GM12878 (cell line): Measurements from ENCODE around the gene SCAMP5.

Source experiments
- BACH1 ChIP-seq: fragments of 450-650 bp; IDR thresholded peaks from 2 replicates; pipeline ENCODE4 v1.6.1; 2017; ENCODE audit warnings: mild to moderate bottlenecking, borderline replicate concordance
- CBFB ChIP-seq: IDR thresholded peaks from 2 replicates; pipeline ENCODE4 v1.6.1; 2016; ENCODE audit warnings: antibody characterized with exemption, low read depth
- CEBPB ChIP-seq, 2 experiments: fragments of 150-350 bp in 1 of 2; IDR thresholded peaks; 2 replicates each; pipeline ENCODE4 v1.6.1; 2012 to 2014; ENCODE audit warnings: low read depth in 2 of 2, low read length in 2 of 2, borderline replicate concordance in 1 of 2, inconsistent platforms in 1 of 2
- KDM1A ChIP-seq: fragments of 200-600 bp; sonication (generic); IDR thresholded peaks from 2 replicates; pipeline ENCODE4 v1.6.1; 2016; ENCODE audit warnings: borderline replicate concordance
- MYC ChIP-seq: IDR thresholded peaks from 2 replicates; pipeline ENCODE4 v1.6.1; 2011; ENCODE audit warnings: mild to moderate bottlenecking, low read length, moderate library complexity, inconsistent platforms; ENCODE audit not compliant: insufficient read depth, insufficient replicate concordance, insufficient read length, severe bottlenecking
- PAX5 ChIP-seq: IDR thresholded peaks from 2 replicates; pipeline ENCODE4 v1.6.1; 2011; ENCODE audit warnings: low read depth, low read length, borderline replicate concordance
- POLR2A ChIP-seq: IDR thresholded peaks from 2 replicates; pipeline ENCODE4 v1.6.1; 2011; ENCODE audit warnings: low read depth, mild to moderate bottlenecking, low read length
- POLR2AphosphoS5 ChIP-seq: IDR thresholded peaks from 2 replicates; pipeline ENCODE4 v1.6.1; 2011; ENCODE audit warnings: mild to moderate bottlenecking, low read length, inconsistent platforms
- SIN3A ChIP-seq: IDR thresholded peaks from 2 replicates; pipeline ENCODE4 v1.6.1; 2012; ENCODE audit warnings: low read depth, low read length, improper control_type of control experiment
- TF ChIP-seq, protein P1 (sequence below), 3 experiments: IDR thresholded peaks in 2 of 3; conservative IDR thresholded peaks in 1 of 3; 2 replicates each; pipeline ENCODE4 v1.5.1; 2011; ENCODE audit warnings: low read depth in 3 of 3, low read length in 3 of 3, mild to moderate bottlenecking in 3 of 3, control low read depth in 2 of 3, moderate library complexity in 2 of 3, inconsistent platforms in 1 of 3, mixed read lengths in 1 of 3; ENCODE audit not compliant: control insufficient read depth in 2 of 3, insufficient read depth in 1 of 3; ENCODE audit errors: extremely low read depth in 1 of 3

DNA sequence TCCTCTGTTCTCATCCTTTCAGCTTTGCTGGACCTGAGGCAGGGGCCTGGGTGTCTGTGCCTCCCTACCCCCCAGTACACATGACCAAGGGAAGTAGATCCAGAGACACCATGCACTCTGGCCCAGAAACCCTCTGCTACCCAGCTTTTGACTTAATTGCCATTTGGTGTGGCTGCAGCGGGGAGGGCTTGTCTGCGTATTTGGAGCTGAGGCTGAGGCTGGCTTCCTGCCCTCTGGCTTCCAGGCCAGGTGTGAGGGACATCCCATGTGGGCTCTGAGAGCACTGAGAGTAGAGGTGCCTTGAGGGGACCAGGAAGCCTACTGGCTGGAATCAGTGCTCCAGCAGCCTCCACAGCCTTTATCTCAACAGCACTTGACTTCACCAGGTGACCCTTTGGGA lies 54.9 kb downstream of the SCAMP5 start:
- TF ChIP-seq POLR2A (no peak), PAX5 (no peak), SIN3A (no peak), KDM1A (no peak), CEBPB (IDR thresholded peaks at IDR 0.05; ENCODE audit: borderline replicate concordance in 1 of 2, low read depth in 2 of 2, low read length in 2 of 2) (no peak), CBFB (no peak), MYC (no peak), POLR2AphosphoS5 (no peak), BACH1 (no peak)
- TF ChIP-seq, protein P1, sequence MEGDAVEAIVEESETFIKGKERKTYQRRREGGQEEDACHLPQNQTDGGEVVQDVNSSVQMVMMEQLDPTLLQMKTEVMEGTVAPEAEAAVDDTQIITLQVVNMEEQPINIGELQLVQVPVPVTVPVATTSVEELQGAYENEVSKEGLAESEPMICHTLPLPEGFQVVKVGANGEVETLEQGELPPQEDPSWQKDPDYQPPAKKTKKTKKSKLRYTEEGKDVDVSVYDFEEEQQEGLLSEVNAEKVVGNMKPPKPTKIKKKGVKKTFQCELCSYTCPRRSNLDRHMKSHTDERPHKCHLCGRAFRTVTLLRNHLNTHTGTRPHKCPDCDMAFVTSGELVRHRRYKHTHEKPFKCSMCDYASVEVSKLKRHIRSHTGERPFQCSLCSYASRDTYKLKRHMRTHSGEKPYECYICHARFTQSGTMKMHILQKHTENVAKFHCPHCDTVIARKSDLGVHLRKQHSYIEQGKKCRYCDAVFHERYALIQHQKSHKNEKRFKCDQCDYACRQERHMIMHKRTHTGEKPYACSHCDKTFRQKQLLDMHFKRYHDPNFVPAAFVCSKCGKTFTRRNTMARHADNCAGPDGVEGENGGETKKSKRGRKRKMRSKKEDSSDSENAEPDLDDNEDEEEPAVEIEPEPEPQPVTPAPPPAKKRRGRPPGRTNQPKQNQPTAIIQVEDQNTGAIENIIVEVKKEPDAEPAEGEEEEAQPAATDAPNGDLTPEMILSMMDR (IDR thresholded peaks at IDR 0.05 in 2 of 3, conservative IDR thresholded peaks at IDR 0.05 in 1 of 3; ENCODE audit: control insufficient read depth in 2 of 3, extremely low read depth in 1 of 3, insufficient read depth in 1 of 3, low read depth in 3 of 3, low read length in 3 of 3), result no peak
